Hematopoietic multipotent progenitor cell (in vitro differentiated cells): ENCODE measurements around the gene MPHOSPH8. TPM values are rescaled to one million over a fixed set of nuclear protein-coding genes. Genes with fewer than 3 reads are reported as not detected.
A peak's percentile ranks its signal among the peaks of the same experiment; 100 is the strongest.
"Not testable (repeated sequence)": the region's sequence is repeated elsewhere in the genome, so short reads cannot be mapped to it uniquely, and the experiment has no call there.

Experiments used
- DNase-seq, 3 donors: peaks; one replicate each; pipeline ENCODE4 v3.0.0-alpha.2; 2011 to 2015; ENCODE audit warnings: low read depth in 2 of 3, low spot score in 2 of 3
- total RNA-seq: library from RNA; depleted of rRNA; stranded (reverse); fragments of >200 nt; gene quantifications from one replicate; pipeline ENCODE4 v1.2.3, GENCODE V29; 2012

The MPHOSPH8 gene
- total RNA-seq, 1 donor: 10.0 TPM

DNA sequence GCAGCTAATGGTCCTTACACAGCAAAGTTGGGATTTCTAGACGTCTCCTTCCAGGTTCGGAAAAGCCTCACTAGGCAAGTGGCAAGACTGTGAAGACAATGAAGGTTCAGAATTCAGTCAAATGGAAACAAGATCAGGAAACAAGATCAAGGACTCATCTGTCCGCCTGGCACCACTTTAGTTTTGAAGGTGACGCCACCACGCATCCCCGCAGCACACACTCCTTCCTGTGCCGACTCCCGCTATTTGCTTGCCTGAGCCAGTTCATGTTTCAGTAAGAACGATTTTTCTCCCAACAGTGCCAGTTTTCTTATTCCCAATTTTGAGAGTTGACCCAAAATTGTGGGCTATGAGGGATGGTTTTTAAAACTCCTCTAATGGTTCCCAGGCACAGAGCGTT, 41.4 kb downstream of the MPHOSPH8 start:
- DNase-seq: no peak

DNA sequence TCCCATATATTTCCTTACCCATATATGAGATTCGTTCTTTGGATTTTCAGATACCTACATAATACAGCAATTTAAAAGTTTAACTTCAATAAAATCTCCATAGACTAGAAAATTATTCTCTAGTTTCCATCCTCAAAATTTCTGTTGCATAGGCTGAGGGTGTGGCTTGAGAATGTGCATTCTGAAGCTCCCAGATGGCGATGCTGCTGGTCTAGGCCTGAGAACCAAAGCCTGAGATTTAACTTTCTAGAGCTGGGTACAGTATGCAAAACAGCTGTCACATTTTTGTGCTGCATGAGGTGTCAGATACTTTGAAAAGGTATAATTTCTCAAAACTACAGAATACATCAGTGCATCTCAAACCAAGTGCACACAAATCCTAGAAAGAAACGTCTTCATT, 42.7 kb downstream of the MPHOSPH8 start:
- no peak for DNase-seq

DNA sequence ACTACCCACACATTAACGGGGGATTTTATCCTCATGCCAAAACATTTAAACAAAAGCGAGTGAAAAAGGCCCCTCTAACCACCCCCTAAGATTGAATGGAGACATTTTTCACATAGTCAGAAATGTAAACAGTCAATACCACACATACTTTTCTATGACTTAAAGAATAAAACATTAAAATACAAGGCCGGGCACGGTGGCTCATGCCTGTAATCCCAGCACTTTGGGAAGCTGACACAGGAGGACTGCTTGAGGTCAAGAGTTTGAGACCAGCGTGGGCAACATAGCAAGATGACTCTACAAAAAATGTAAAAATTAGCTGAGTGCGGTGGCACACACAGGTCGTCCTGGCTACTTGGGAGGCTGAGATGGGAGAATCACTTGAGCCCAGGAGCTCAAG, 47.3 kb downstream of the MPHOSPH8 start:
- no peak for DNase-seq

DNA sequence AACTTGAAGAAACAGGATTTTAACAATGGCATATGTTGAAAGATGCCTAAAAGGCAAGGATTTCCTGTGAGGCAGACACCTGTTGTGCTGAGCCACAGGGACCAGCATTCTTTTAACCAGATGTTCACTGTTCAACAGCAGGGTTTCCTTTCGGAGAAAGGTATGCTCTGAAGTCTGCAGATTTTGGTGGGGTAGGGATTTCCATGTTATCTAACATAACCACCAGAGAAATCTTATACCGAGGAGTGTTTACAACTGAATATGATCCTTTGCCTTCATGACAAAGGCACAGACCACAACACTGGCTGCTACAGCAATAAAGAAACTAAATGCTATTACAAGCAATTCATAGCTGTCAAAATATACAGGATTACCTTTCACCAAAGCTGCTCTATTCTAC, 48.1 kb downstream of the MPHOSPH8 start:
- DNase-seq: peak in 1 of 3 donors; percentile 20

DNA sequence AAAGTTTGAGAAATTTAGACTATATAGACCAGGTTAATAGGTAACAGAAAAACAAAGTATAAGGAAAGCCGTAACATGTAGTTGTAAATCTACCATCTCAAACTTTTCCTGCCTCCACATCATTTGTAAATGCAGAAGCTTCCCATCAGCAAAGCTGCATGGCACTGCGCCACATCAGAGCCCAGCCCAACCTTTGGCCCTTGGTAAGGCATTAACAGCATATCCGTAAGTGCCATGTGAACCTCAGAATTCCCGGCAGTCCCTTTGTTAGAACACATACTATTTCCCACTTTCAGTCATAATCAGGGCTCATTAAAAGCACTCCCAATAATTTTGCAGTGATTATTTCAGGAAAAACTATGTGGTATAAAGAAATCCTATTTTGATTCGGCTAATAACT, 51.6 kb downstream of the MPHOSPH8 start:
- no peak for DNase-seq

DNA sequence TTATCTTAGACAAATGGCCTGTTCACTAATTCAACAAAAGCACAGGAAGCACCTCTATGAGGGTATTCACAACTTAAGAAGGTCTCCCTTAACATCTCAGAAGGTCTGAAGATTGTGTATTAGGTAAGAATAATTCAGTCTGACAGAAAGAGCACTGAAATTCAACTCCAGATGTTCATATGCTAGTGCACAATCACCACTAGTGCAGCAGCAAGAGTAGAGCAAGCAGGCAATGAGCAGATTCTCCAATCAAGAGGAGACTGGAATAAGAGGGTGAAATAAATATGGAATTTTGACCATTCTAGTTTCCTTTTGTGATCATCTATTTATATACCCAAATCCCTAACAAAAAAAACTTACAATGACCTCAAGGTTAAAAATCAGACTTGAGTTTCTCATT, 52.0 kb downstream of the MPHOSPH8 start:
- DNase-seq: no peak

DNA sequence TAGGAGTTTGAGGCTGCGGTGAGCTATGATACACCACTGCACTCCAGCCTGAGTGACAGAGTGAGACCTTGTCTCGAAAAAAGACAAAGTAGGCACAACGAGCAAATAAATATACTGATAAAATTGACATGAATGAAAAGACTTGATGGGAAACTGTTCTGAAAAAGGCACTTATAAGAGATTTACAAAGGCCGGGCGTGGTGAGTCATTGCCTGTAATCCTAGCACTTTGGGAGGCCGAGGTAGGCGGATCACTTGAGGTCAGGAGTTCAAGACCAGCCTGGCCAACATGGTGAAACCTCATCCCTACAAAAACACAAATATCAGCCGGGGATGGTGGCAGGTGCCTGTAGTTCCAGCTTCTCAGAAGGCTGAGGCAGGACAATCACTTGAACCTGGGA, 58.0 kb downstream of the MPHOSPH8 start:
- DNase-seq: not testable (repeated sequence)

DNA sequence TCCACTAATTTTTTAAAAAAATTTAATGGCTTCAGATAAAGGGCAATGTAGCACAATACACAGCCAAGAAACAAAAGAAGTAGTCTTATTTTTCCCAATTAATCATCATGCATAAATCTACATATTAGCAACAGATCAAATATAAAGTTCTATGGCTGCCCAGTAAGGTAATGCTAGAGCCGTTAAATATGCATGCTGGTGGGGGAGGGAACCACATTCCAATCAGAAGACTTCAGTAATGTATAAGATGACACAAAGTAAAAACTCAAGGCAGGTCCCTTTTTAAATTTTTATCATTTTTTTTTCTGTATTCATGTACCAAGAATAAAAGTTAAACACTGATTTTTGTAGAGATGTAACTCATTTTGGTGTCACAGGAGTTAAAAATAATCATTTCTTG, 62.0 kb downstream of the MPHOSPH8 start:
- DNase-seq: no peak

DNA sequence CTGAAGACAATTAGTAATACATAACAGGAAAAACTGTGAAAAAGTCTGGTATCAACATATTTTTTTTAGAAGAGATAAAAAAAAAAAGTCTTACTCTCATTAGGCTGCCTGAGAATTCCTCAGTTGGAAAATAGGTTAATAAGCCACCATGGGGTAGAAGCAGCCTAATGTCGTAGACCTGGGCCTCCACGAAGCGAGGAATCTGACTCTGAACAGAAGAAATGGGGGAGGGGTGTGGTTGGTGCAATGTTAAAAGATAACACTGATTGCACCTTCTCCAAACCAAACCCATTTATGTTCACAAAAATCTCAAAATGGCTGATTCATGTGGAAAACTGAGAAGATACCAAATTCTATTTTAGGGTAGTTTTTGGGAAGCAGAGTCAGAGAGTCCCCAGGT, 62.4 kb downstream of the MPHOSPH8 start:
- no peak for DNase-seq

DNA sequence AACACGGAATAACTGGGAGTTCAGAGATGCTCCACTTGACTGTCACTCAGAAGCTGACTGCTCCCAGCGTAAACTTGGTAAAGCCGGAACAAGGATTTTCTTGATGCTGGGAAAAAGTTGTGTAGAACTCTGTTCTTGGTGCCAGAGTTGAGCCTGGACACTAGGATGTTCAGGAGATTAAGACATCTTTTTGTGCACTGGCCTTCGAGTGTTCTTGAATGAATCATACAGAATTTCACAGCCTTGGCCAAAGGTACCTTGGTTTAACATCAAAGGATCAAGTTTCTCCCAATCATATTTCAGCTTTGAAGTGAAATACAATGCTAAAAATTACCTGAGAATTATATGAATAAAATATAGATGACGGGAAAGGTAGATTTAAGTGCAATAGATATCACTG, 67.5 kb downstream of the MPHOSPH8 start:
- not testable (repeated sequence) for DNase-seq

DNA sequence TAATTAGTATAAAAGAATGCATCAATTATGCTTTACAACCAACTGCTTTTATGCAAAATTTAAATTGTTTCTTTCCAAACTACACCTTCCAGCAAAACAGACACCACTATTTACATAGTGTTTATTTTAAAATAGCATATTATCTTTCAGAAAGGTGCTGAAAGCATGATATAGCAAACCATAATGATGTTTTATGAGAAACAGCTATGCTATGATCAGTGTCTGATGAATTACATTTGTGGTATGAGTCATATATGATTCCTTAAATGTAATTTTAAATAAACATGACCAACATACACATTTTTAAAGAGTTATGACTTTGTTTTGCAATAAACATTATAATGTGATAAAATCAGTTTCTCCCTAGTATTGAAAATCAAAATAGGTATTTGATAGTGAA, 68.2 kb downstream of the MPHOSPH8 start:
- not testable (repeated sequence) for DNase-seq

DNA sequence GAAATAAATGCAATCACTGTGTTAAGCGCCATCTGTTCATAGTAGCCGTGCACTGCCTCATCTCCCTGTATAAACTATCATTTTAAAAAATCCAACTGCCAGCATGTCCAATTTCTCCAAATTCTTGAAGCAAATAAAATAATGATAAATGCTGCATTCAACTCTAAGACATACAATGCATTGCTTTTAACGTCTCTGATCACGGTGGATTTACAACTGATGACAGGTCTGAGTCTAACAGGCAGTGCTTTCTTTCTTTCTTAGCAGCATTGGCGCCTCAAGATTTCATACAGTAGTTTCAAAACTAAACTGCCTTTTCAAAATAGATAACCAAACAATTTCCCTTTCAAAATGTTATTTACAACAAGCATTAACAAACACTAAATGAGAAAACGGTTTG, 70.8 kb downstream of the MPHOSPH8 start:
- not testable (repeated sequence) for DNase-seq

DNA sequence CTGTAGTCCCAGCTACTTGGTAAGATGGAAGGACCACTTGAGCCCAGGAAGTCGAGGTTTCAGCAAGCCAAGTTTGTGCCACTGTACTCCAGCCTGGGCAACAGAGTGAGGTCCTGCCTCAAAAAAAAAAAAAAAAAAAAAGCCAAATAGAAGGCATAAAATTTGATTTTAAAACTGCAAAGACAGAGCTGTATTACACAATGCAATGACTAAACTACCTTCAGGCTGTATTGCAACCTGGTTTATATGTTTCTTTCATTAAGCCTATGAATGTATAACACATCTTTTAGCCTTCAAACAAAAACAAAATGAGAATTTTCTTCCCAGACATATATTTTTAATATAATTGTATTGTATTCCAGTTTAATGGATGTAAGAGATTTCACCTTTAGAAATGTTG, 75.6 kb downstream of the MPHOSPH8 start:
- not testable (repeated sequence) for DNase-seq

DNA sequence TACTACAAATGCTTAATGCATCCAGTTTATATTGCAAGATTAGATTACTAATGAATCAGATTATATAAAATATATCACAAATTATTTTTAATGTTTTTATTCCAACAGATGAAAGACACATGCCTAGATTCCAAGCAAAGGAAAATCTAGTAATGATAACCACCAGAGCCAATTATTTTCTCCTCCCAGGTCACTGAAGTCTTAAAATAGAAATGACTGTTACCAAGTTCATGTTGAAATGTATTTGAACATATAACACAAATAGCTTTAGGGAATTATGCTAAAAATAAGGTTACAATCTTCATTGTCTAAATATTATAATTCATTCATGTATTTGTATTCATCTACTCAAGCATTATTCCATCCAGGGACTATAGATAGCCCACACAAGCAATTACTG, 76.3 kb downstream of the MPHOSPH8 start:
- not testable (repeated sequence) for DNase-seq

DNA sequence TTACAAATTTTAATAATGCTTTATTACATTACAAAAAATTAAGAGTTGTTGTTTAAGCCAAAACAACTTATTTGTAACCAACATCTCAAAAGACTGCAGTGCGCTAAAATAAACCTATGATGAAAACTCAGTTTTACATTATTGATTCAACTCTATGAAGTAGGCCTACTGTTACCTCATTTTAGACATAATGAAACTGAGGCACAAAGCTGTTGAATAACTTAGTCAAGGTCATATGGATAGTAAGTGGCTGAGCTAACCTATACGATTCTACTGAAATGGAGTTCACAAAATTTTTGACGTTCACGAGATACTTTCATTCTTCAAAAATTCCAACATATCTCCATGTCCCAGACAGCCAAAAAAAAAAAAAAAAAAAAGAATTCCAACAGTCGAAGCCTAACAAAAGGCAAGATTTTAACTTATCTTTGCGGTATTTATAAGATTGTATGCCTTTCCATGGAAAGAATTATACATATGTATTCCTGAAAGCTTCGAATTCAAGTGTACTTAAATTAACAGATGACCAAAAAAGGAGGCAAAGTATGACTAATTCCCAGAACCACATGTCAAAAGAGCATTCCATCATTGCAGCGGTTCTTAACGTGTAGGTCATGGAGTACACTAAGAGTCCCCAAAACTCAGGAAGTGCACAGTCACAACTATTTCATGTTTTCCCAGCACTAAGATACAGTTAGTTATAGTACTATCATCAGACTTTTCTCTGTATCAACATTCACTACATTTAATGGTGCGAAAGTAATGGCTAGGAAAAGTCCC, 79.9 kb downstream of the MPHOSPH8 start:
- peak in 2 of 3 donors; percentile 9 to 11 for DNase-seq

DNA sequence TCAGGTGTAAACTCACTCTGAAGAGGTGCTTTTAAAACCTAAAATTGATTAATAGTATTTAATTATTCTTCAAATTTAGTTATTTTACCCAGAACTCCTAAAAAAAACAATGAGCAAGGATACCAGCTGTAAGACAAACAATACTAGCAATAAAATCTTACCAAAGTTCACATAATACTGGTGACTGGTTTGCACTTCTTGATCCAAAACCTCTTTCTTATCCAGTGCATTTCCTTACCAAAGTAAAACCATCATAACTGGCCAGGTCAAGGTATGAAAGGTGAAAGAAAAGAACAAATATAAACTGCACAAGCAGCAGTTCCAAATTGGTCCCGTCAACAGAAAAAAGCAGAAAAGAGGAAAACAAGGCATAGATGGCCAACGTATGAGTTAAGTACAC, 86.6 kb downstream of the MPHOSPH8 start:
- DNase-seq: no peak

Other genes starting within 250 kb of the MPHOSPH8 start
- not detected for gene TPTE2, start 72.1 kb upstream of the MPHOSPH8 start, total RNA-seq
- gene PSPC1, start 149.3 kb downstream of the MPHOSPH8 start, total RNA-seq: 70.0 TPM
- gene ZMYM5, start 230.0 kb downstream of the MPHOSPH8 start, total RNA-seq: 11.8 TPM